Esophagus muscularis mucosa (tissue), 4 donors: ENCODE measurements around the gene ANKS1A.

Experiments used
- CTCF ChIP-seq, 3 experiments: fragments of 200-600 bp in 2 of 3; fragments of 450-650 bp in 1 of 3; sonication (generic) in 2 of 3; IDR thresholded peaks; one replicate each; pipeline ENCODE4 v1.5.1; 2017 to 2019; ENCODE audit warnings: antibody characterized with exemption in 3 of 3, mild to moderate bottlenecking in 2 of 3, moderate library complexity in 1 of 3
- EP300 ChIP-seq: sonication (generic); formaldehyde crosslinking; IDR thresholded peaks from one replicate; pipeline ENCODE4 v1.6.1; 2017; ENCODE audit warnings: antibody characterized with exemption
- POLR2A ChIP-seq: fragments of 450-650 bp; IDR thresholded peaks from one replicate; pipeline ENCODE4 v1.6.1; 2017; ENCODE audit warnings: antibody characterized with exemption, moderate library complexity, mild to moderate bottlenecking, low read depth
- POLR2AphosphoS5 ChIP-seq, 2 donors: sonication (generic); formaldehyde crosslinking; IDR thresholded peaks; one replicate each; pipeline ENCODE4 v1.6.1; 2017; ENCODE audit warnings: antibody characterized with exemption in 2 of 2

GRCh38 chr6:35014786-35015185, 125.7 kb downstream of the ANKS1A start:
- TF ChIP-seq POLR2A: no peak
- TF ChIP-seq CTCF (IDR thresholded peaks at IDR 0.05): no peak
- no peak for TF ChIP-seq POLR2AphosphoS5 (IDR thresholded peaks at IDR 0.05)
- TF ChIP-seq EP300: no peak
